Osteoblast (primary cell): ENCODE data around the gene TTC23L. TPM values are rescaled to one million over a fixed set of nuclear protein-coding genes. Genes with fewer than 3 reads are reported as not detected.
"Not testable (repeated sequence)": the region's sequence is repeated elsewhere in the genome, so short reads cannot be mapped to it uniquely, and the experiment has no call there.

ENCODE experiments used
- DNase-seq: peaks from one replicate; pipeline ENCODE4 v3.0.0; 2011; ENCODE audit warnings: low spot score, mixed read lengths; ENCODE audit not compliant: insufficient read length; ENCODE audit errors: missing footprints
- H2AFZ ChIP-seq: 2 replicates; pipeline ENCODE4 v1.6.0; 2011; ENCODE audit warnings: mild to moderate bottlenecking, low read length
- H3K27ac ChIP-seq: 2 replicates; pipeline ENCODE4 v1.5.1; 2011; ENCODE audit warnings: mild to moderate bottlenecking, low read depth, low read length, moderate library complexity
- H3K27me3 ChIP-seq: 2 replicates; pipeline ENCODE4 v1.6.0; 2012; ENCODE audit warnings: mild to moderate bottlenecking, control low read depth, inconsistent platforms, low read length, moderate library complexity; ENCODE audit not compliant: insufficient read depth
- H3K36me3 ChIP-seq: 2 replicates; pipeline ENCODE4 v1.5.1; 2011; ENCODE audit warnings: mild to moderate bottlenecking, low read length, control low read depth, moderate library complexity; ENCODE audit not compliant: insufficient read depth
- H3K4me1 ChIP-seq: 2 replicates; pipeline ENCODE4 v1.5.1; 2011; ENCODE audit warnings: mild to moderate bottlenecking, low read length, control low read depth, moderate library complexity; ENCODE audit not compliant: insufficient read depth
- H3K4me2 ChIP-seq: 2 replicates; pipeline ENCODE4 v1.6.0; 2011; ENCODE audit warnings: mild to moderate bottlenecking, low read length; ENCODE audit not compliant: insufficient read depth
- H3K4me3 ChIP-seq: fragments of 200-600 bp; sonication (generic); 3 replicates; pipeline ENCODE4 v1.5.1; 2012; ENCODE audit warnings: mild to moderate bottlenecking, low read length, inconsistent platforms; ENCODE audit not compliant: insufficient read depth
- H3K79me2 ChIP-seq: 2 replicates; pipeline ENCODE4 v1.6.0; 2012; ENCODE audit warnings: mild to moderate bottlenecking, low read length, control low read depth, inconsistent platforms; ENCODE audit not compliant: insufficient read depth
- H3K9me3 ChIP-seq: 2 replicates; pipeline ENCODE4 v1.5.1; 2011; ENCODE audit warnings: low read depth, low read length, control low read depth
- H4K20me1 ChIP-seq: 2 replicates; pipeline ENCODE4 v1.6.0; 2012; ENCODE audit warnings: mild to moderate bottlenecking, low read length, control low read depth; ENCODE audit not compliant: insufficient read depth
- CTCF ChIP-seq: IDR thresholded peaks from 2 replicates; pipeline ENCODE4 v1.5.1; 2011; ENCODE audit warnings: mild to moderate bottlenecking, low read depth, low read length, moderate library complexity; ENCODE audit errors: extremely low read depth
- total RNA-seq: library from RNA; depleted of rRNA; stranded (reverse); fragments of >200 nt; gene quantifications from 2 replicates; pipeline ENCODE4 v1.2.3, GENCODE V29; 2012

TTC23L gene
- total RNA-seq, 1 donor, result not detected

GRCh38 chr5:34915856-34916192, 76.9 kb downstream of the TTC23L start:
- H3K4me2 ChIP-seq, result peak overlapping the region; percentile 93
- H3K36me3 ChIP-seq, result peaks cover 31% of the 10 kb centered on the region
- no peak for TF ChIP-seq CTCF
- peaks cover 5% of the 10 kb centered on the region for H4K20me1 ChIP-seq
- peaks cover 74% of the 10 kb centered on the region for H3K79me2 ChIP-seq
- H3K9me3 ChIP-seq, result no peaks in the 10 kb centered on the region
- peak overlapping the region; percentile 96 for H2AFZ ChIP-seq
- no peak for DNase-seq
- H3K4me1 ChIP-seq, result peaks cover 29% of the 10 kb centered on the region
- H3K27me3 ChIP-seq, result no peaks in the 10 kb centered on the region
- H3K4me3 ChIP-seq, result peak overlapping the region; percentile 96
- H3K27ac ChIP-seq, result peak overlapping the region; percentile 82

- H3K36me3 ChIP-seq, result peaks cover 26% of the 10 kb centered on the region
- no peaks in the 10 kb centered on the region for H3K9me3 ChIP-seq
- no peaks in the 10 kb centered on the region for H3K27me3 ChIP-seq
- H3K27ac ChIP-seq, result peak overlapping the region; percentile 82
- H3K4me1 ChIP-seq, result peaks cover 29% of the 10 kb centered on the region
- peaks cover 5% of the 10 kb centered on the region for H4K20me1 ChIP-seq
- peak overlapping the region; percentile 96 for H3K4me3 ChIP-seq
- no peak overlapping the region for H2AFZ ChIP-seq
- H3K4me2 ChIP-seq, result peak overlapping the region; percentile 93
- no peak for TF ChIP-seq CTCF
- no peak for DNase-seq
- peaks cover 70% of the 10 kb centered on the region for H3K79me2 ChIP-seq
Observed at GRCh38 chr5:34916518-34916917, 77.6 kb downstream of the TTC23L start.

GRCh38 chr5:34918025-34918424, 79.1 kb downstream of the TTC23L start:
- TF ChIP-seq CTCF, result no peak
- Histone ChIP-seq H3K36me3 (peaks cover 34% of the 10 kb centered on the region), H3K4me1 (peaks cover 29% of the 10 kb centered on the region), H4K20me1 (peaks cover 5% of the 10 kb centered on the region), H3K4me3 (no peak overlapping the region), H3K79me2 (peaks cover 70% of the 10 kb centered on the region), H3K9me3 (no peaks in the 10 kb centered on the region), H3K27me3 (no peaks in the 10 kb centered on the region), H3K4me2 (peak overlapping the region; percentile 57), H3K27ac (no peak overlapping the region), H2AFZ (no peak overlapping the region)
- no peak for DNase-seq

- Histone ChIP-seq H3K4me1 (peaks cover 30% of the 10 kb centered on the region), H3K27me3 (no peaks in the 10 kb centered on the region), H3K79me2 (peaks cover 60% of the 10 kb centered on the region), H3K36me3 (peaks cover 36% of the 10 kb centered on the region), H3K9me3 (no peaks in the 10 kb centered on the region), H3K27ac (no peak overlapping the region), H4K20me1 (peaks cover 5% of the 10 kb centered on the region), H3K4me3 (no peak overlapping the region), H2AFZ (no peak overlapping the region), H3K4me2 (no peak overlapping the region)
- DNase-seq, result no peak
- TF ChIP-seq CTCF, result peak; percentile 20
Observed at GRCh38 chr5:34919077-34919476, 80.1 kb downstream of the TTC23L start.

GRCh38 chr5:34923256-34923655, 84.3 kb downstream of the TTC23L start:
- Histone ChIP-seq H3K36me3 (peaks cover 59% of the 10 kb centered on the region), H3K27ac (peak overlapping the region; percentile 35), H3K79me2 (peaks cover 24% of the 10 kb centered on the region), H3K4me2 (peak overlapping the region; percentile 18), H3K4me1 (peaks cover 14% of the 10 kb centered on the region)
- H4K20me1 ChIP-seq, H3K9me3 ChIP-seq, H3K4me3 ChIP-seq, H3K27me3 ChIP-seq, DNase-seq, H2AFZ ChIP-seq: not testable (repeated sequence)
